K562 (cell line): ENCODE measurements around the gene CLCNKA. TPM values are rescaled to one million over a fixed set of nuclear protein-coding genes. Genes with fewer than 3 reads are reported as not detected.
A peak's percentile ranks its signal among the peaks of the same experiment; 100 is the strongest.

Experiments
- ELF4 ChIP-seq: fragments of 450-650 bp; formaldehyde crosslinking; IDR thresholded peaks from 2 replicates; pipeline ENCODE4 v1.4.0; 2022; ENCODE audit warnings: missing genetic modification characterization
- TFAP4 ChIP-seq: sonication (generic); formaldehyde crosslinking; IDR thresholded peaks from 2 replicates; pipeline ENCODE4 v1.8.0; 2022; ENCODE audit warnings: missing genetic modification reagents, mild to moderate bottlenecking, moderate library complexity, borderline replicate concordance
- ZNF592 ChIP-seq: fragments of 450-650 bp; IDR thresholded peaks from 2 replicates; pipeline ENCODE4 v1.6.1; 2017; ENCODE audit warnings: antibody characterized with exemption, mild to moderate bottlenecking
- polyA plus RNA-seq, 8 experiments: library from polyadenylated mRNA; depleted of rRNA in 4 of 8; stranded (reverse) in 5 of 8; unstranded in 3 of 8; fragments of >200 nt; fragmentation: Nextera tagmentation in 2 of 8; fragmentation: Illumina TruSeq in 1 of 8; extraction: Ambion mirVana in 2 of 8; extraction: Trizol in 1 of 8; gene quantifications; 2 replicates each; pipeline versions ENCODE4 v1.2.1 to v1.2.3, GENCODE V29; 2011 to 2014; ENCODE audit warnings: inconsistent platforms in 1 of 8, missing spikeins in 1 of 8
- total RNA-seq, 7 experiments: library from RNA; depleted of rRNA in 6 of 7; stranded (reverse); fragments of >200 nt in 6 of 7; fragmentation: Illumina TruSeq in 2 of 7; extraction: Trizol in 2 of 7; gene quantifications; 2 replicates each; pipeline versions ENCODE4 v1.2.1 to v1.2.3, GENCODE V29; 2011 to 2021; ENCODE audit warnings: low replicate concordance in 1 of 7

CLCNKA gene
- total and polyA plus RNA-seq, 9 of the 15 experiments (the other 6 are each of a cell fraction or from before 2014, with no cell fraction given): 0.03 to 0.37 (median 0.10) TPM; not detected in 3

GRCh38 chr1:16080422-16081150 is 58.8 kb downstream of the CLCNKA start (continued):
- TF ChIP-seq ZNF592: peak; percentile 68; the same call in 1 of the 2 replicates
- TF ChIP-seq ELF4: 0 out of 2 replicates have a peak, but pooled peaks have one; percentile 6
- peak; percentile 69; the same call in 1 of the 2 replicates for TF ChIP-seq TFAP4
- TF ChIP-seq, all 486 proteins: peak for 11
